Measurements from ENCODE around the gene PROK2.
A peak's percentile ranks its signal among the peaks of the same experiment; 100 is the strongest.

The PROK2 gene

DNA sequence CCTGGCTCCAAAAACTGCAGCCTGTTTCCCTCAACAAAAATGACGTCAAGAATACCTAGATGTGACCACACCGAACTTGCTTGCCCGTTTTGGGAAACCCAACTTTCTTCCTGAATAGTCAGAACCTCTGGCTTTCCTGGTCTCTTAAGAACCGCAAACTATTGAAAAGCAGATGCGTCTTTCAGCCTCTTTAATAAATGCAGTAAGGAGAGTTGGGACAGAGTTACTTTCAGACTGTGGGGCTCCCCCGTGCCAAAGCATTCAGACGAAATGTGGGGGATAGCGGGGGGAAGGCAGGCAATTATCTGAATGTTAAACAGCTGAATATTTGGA, 1.2 kb upstream of the PROK2 start:
- DNase-seq: no peak

DNA sequence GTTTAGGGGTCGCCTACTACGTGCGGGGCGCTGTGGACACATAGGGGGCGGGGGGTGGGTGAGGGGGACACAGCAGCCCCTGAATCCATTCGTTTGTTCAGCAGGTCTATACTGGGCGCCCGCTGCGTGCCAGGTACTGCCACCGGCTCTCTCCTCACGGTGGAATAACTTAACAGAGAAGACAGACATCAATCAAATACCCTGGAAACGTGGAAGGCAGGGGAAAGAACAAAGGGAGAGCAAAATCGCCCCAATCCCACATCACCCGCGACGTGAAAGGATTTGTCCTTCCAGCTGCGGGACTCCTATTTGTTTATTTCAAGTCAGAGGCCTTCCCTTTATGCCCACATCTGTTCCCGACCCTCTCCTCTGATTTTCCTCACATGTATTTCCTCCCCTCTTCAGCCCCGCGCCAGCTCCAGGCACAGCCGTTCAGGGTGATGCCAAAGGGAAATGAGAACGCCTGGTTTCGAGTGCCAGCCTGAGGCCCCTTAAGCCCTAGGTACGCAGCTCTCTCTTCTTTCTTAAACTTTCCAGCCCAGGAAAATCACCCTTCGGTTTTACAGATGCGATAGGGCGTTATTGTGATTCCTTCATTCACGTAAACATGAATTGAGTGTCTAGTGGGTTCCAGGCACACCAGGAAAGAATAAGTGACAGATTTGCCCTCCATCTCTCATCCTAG, 726 bp upstream of the PROK2 start:
- no peak for DNase-seq

DNA sequence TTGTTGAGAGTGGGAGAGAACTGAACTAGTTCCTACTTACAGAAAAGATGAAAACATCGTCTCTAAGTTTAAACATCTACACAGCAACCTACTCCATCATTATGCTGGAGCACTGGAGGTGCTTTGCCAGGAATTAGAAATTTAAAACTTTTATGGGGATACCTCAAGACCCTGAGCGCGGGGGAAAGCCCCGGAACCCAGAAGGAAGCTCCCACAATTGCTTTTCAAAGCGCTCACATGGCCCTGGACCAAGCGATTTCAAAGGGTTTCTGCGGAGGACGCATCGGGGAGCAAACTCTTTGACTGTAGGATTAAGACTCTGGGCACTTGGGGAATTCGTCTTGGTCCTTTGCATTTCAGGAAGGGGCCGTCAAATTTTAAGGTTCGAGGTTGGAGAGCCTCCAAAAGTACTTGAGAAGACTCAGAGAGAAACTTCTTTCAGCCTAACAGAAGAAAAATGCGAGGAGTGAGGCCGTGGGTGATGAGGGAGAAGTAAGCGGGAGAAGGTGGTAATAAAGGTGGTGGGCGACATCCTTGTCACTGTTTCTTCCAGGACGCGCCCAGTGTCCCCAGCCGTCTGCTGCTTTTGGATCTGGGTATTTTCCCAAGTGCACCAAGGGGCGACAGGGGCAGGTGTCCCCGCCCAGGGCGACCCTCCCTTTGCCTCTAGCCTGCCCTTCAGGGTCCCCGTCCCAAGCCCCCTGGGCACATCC, 591 bp downstream of the PROK2 start:
- DNase-seq: peak; percentile 7

DNA sequence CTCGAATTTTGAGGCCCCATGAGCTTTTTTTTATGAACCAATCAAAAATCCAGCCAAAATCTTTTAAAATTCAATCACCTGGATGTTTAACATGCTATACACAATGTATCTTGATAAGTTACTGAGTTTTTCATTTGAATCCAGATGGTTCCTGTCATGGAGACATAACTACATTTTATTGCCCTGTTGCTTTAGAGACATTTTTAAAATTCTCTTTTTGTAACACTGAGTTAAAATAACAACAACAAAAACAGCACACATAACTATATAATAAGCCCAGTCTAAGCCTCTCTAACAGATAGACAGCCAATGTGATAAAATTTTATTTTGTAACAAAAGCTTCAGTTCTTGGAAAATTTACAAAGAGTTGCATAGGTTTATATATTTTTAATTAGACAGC, 1.8 kb downstream of the PROK2 start:
- DNase-seq: no peak

DNA sequence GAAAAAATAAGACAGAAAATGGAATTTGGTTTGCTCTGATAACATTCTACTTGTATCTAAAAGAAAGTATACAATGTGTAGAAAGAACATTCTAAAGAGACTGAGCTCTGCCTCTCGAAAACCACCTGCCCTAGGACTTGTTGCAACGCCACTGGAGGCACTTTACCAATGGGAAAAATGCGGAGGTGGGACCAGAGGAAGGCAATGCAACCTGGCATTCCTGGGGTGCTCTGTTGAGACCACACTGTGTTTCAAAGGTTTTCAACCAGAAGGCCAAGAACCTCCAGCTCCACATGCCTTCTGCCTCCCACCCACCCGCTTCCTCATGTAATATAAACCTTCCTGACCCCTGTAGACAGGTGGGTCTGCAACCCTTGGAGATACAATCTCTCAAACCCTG, 4.5 kb downstream of the PROK2 start:
- no peak for DNase-seq

DNA sequence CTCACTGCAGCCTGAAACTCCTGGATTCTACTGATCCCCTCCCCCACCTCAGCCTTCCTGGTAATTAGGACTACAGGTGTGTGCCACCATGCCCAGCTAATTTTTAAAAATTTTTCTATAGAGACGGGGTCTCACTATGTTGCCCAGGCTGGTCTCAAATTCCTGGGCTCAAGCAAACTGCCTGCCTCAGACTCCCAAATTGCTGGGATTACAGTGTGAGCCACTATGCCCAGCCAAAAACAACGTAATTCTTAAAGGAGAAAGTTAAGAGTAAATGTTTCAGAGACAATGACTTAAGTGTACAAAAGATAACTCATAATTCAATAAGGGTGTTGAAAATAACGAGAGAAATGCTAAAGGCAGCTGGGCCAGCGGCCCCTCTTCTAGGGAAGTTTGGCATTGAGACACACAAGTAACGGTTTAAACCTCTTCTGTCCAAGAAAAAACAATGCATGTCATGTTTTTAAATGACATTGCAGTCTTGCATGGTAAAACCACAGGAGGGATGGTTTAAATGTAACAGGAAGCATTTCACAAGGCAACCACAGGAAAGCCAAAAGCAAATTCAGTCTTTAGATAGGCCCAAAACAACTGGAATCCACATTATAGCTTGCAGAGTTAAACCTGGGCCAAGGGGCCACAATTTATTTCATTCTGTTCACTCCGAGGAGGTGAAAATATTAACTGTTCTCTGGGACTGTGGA, 5.1 kb downstream of the PROK2 start:
- DNase-seq: no peak

DNA sequence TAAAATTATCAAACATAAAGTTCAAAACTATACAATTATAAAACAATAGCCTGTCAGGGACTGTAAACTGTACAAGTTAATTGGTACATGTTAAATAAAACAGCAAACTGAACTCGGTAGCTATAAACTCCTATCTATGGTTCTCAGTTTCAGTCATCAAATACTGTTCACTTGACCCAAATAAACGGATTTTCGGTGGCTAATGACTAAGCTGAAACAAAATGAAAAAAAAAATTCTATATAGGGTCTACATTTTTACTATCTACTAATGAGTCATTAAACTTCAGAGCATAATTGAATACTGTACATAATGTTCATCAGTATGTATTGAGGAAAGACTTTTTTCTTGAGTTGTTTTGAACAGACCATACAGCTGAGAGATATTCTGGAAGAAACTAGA, 6.6 kb downstream of the PROK2 start:
- DNase-seq: no peak

DNA sequence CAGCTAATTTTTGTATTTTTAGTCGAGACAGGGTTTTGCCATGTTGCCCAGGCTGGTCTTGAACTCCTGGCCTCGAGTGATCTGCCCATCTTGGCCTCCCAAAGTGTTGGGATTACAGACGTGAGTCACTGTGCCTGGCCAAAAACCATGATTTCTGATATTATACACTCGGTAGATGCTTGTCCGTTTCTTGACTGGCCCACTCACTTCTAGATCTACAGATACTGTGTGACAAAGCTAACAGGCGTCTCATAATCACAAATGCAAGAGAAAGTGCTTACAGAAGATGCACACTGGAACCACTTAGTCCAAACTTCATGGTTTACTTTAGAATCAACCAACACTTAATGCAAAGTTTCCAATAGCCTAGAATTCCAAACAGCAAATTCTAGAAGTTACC, 8.4 kb downstream of the PROK2 start:
- DNase-seq: no peak

DNA sequence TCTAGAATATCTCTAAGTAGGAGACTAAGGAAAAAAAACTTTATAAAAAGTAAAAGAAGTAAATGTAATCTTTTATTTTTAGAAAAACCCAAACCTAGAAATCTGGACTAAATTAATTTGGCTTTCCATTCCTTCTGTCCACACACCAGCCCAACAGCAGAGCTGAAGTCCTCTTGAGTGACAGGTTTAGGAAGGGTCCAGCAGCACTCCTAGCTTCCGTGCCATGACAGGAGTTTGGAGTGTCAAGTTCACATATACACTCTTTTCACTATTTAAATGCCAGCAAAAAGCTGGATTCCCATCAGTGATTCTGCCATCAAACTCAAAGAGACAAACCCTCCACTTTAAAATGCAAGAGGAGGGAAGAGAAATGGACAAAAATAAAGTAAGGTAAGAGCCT, 13.1 kb downstream of the PROK2 start:
- no peak for DNase-seq

DNA sequence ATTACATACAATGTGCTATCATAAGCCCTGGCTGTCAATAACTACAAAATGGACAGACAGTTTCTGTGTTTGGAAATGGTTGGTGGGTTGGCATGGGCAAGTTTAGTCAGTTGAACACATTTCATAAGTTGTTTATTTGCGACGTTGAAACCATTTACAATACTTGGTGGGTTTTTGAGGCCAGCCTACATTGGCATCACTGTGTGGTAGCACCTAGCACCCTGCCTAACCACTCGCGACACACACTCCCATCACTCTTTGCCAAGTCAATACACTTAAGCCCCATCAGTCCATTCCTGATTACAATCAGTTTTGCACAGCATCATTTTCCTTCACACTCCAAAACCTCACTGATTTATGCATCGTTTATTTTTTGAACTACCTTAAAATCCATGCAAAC, 13.8 kb downstream of the PROK2 start:
- DNase-seq: no peak

DNA sequence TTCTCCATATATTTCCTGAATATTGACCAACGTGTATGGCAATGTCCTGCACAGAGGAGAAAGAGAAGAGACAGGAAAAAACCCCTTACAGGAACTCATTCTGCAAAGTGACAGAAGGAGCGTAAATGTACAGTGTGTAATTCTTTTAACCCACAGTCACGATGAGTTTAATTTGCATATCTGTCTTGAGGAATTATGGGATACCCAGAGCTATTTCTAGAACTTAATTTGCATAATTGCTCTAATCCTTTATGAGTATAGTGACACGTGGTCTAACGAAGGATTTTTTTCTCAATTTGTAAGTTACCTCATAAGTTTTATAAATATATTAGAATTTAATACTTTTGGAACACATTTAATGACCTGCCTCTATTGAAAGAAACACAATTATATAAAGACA, 21.5 kb downstream of the PROK2 start:
- DNase-seq: no peak

DNA sequence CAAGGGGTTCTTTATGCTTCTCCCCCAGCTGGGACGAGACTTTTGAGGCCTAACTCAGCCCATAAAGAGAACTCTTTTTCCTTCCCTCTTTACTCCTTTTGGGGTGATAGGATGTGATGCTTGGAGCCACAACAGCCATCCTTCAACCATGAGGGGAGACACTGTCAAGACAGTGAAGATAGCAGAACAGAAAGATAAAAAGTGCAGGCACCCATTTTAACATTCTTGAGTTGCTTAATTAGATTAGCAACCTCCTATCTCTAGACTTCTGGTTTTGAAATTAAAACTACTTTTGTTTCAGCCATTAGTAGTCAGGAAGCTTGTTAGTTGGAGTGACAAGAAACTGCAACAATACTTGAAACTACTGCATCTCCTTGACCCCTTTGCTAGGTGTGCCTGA, 24.8 kb downstream of the PROK2 start:
- no peak for DNase-seq

DNA sequence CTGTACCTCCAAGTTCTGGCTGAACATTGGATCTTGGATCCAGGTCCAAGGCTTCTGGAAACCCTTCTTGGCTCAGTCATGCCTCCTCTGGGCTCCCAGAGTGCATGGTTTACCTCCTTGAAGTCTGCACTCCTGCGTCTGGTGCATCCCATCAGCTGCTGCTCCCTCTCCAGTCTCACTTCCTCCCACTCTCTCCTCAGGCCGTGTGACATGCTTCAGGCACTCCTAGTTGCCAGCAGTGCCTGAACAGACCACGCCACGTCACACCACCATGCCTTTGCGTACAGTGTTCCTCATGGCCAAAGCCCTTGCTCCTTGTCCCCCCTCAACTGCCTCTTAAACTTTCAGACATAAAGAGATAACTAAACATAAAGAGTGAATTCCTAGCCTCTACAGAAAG, 25.5 kb downstream of the PROK2 start:
- no peak for DNase-seq

DNA sequence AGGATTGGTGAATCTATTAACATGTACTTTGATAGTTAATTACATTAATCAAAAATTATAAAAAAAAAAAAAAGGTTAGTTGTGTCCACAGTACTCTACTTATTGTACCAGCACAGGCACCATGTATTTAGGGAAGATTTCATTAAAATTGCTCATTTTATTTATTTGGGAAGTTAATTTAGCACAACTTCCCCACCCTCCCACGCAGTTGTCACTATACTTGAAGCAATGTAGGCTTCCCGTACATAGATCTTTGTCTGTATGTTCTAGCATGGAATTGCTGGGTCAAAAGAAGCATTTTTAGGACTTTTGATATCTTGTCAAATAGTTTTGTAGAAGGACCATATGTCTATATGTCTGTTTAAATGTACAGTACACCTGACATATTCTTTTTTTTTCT, 26.9 kb downstream of the PROK2 start:
- no peak for DNase-seq

DNA sequence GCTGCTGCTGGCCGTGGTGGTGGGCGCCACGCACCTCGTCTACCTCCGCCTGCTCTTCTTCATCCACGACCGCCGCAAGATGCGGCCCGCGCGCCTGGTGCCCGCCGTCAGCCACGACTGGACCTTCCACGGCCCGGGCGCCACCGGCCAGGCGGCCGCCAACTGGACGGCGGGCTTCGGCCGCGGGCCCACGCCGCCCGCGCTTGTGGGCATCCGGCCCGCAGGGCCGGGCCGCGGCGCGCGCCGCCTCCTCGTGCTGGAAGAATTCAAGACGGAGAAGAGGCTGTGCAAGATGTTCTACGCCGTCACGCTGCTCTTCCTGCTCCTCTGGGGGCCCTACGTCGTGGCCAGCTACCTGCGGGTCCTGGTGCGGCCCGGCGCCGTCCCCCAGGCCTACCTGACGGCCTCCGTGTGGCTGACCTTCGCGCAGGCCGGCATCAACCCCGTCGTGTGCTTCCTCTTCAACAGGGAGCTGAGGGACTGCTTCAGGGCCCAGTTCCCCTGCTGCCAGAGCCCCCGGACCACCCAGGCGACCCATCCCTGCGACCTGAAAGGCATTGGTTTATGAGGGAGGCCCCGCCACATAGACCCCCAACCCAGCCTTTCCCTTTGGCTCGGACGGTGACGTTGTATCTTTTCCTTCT, 30.2 kb downstream of the PROK2 start:
- no peak for DNase-seq

DNA sequence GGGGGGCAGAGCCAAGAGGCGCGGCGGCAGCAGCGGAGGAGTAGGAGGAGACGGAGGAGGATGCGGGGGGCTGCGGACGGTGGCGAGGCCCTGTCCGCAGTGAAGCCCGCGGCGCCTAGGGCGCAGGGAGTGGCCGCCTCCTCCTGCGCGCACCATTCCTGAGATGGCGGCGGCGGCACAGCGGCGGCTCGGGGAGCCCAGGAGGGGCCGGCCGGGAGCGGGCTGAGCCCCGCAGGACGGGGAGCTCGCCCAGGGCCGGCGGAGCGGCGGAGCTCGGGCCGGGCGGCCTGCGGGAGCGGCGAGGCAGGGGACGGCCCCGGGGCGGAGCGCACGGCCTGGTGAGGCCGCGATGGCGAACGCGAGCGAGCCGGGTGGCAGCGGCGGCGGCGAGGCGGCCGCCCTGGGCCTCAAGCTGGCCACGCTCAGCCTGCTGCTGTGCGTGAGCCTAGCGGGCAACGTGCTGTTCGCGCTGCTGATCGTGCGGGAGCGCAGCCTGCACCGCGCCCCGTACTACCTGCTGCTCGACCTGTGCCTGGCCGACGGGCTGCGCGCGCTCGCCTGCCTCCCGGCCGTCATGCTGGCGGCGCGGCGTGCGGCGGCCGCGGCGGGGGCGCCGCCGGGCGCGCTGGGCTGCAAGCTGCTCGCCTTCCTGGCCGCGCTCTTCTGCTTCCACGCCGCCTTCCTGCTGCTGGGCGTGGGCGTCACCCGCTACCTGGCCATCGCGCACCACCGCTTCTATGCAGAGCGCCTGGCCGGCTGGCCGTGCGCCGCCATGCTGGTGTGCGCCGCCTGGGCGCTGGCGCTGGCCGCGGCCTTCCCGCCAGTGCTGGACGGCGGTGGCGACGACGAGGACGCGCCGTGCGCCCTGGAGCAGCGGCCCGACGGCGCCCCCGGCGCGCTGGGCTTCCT, 31.0 kb downstream of the PROK2 start, which contains the start of gene GPR27:
Gene GPR27 (plus strand): TSS at position 155 of the 909 bp plus-strand sequence. CDS start 195 bp downstream, at position 350.
- peak; percentile 20 for DNase-seq

DNA sequence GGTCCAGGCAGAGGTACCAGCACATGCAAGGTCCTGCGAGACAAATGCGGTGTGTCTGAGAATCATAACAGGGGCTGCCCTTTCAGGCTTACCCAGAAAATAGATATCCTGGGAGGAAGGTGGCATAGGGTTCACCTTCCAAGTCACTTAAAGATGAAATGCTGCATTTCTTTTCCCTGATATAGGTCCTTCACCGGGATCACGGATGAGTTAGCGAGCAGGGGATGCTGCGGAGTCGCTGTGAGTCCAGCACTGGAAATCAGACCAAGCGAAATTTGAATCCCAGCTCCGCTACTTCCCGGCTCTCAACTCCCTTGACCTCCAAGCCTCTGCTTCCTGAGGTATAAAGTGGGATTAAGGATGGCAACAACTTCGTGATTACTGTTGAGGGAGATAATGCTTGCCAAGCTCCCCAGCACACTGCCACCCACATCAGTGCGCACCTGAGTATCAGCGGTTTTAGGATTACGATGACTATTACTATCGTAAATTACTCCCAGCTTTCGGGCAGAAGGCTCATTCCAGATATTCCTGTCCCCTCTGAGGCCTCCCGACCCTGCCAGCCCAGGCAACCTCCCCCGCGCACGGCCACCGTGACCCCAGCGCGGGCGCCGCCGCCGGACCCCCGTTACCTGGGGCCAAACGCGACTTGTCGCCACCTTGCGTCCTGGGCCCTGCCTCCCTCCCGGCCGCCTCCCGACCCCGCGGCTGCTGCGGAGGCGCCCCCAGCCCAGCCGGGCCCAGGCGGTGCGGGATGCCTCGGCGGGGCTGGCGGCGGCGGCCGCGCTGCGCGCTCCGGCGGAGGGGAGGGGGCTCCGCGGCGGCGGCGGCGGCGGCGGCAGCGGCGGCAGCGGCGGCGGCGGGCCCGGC, 31.9 kb downstream of the PROK2 start:
- no peak for DNase-seq

DNA sequence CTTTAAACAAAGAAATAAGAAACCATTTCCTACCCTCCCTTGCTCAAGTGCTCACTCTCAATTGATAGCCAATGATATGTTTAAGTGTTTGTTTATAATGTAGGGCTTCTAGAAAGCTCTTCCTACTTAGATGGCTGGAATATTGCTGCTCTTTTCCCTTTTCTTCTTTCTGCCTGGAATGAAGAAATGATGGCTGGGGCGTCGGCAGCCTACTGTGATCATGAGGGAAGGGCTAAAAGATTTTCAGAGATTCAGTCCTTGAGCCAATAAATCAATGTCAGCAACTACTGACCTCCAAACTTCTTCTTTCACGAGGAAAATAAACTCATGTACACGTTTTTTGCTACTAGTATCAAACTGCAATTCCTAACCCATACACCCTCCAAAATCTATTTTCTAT, 33.3 kb downstream of the PROK2 start:
- DNase-seq: no peak

DNA sequence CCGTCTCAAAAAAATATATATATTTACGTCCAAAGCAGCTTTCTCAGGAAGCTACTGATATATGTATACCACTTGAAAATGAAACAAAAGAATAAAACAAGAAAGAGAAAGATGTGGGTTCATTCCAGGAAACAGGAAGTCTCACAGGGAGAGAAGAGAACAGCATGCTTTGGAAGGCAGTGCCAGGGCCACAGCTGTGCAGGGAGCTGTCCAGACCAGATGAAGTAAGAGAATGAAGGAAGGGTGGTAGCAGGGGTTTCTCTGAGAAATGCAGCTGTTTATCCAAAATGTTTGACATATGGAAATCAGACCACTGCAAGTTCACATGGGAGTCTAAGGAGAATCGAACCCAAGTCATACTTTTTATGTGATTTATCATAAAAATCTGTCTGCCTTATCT, 40.2 kb downstream of the PROK2 start:
- no peak for DNase-seq

DNA sequence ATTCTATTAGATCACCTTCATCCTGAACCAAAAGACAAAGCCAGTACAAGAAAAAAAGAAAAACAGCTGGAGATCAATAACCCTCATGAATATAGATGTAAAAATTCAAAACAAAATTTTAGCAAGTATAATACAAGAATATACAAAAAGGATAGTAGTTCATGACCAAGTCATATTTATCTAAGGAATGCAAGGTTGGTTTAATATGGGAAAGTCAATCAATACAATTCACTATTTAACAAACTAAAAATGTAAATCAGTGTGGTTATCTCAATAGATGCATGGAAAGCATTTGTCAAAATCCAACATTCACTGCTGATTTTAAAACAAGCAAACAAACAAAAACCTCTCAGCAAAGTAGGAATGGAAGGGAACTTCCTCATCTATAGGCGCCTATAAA, 42.3 kb downstream of the PROK2 start:
- no peak for DNase-seq

DNA sequence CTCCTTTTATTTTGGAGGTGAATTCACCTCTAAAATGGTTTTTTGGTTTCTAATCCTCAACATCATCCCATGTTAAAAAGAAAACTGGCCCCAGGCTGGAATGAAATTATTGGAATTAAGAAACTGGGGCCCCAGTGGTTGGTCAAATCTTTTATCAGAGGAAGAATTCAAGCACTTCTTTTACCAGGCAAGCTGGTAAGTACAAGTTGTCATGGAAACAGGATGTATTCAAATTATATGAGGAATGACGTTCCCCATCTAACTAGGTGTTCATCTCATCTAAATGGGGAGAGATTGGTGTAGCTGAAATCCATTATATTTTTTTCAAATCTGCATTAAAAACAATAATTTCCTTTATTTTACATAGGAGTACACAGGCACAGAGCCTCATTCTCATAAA, 50.1 kb downstream of the PROK2 start:
- DNase-seq: no peak

DNA sequence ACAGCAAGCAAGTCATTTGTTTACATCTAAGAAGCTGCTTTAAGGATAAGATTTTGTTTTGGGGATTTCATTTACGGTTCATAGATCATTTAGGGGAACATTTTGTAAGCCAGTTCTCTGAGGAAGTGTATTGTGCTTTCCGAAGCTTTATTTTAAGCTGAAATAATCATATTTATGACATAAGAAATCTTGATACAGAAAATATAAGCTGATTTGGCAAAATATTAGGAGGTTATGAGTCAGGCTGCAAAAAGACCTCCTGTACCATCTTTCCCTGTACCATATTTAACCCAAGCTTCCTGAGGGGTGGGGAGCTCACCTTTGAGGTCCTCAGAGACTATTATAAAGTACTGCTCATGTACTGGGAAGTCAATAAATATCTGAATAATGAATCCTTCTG, 51.6 kb downstream of the PROK2 start:
- DNase-seq: no peak
